ENCODE data around the gene EOMES. TPM values are rescaled to one million over a fixed set of nuclear protein-coding genes. Genes with fewer than 3 reads are reported as not detected.

EOMES gene
- total RNA-seq, 5 donors from 2014 or later (not counting 1 experiment from before 2014, with no cell fraction given), result 6.2 to 22.8 (median 14.4) TPM

DNA sequence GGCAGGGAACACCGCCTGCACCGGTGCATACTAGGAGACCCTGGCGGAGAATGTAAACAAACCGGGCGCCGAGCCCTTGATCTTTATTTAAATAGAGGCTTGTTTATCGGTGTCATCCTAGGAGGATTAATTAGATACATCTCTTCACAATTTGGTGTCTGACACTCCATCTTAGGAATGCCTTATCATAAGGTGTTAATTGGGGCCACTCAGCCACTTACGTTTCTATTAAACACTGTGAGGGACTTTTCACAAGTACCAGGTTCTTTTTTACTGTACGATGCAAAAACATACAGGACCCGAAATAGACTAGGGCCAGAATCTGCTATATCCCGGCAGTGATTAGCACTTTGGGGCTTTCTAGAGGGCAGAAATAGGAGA lies 8.0 kb downstream of the EOMES start:
- ChIA-PET POLR2A (no interaction called here), CTCF (interaction anchor here (0.6 to 2.6 kb wide), 4 partner anchors 340 to 621 kb away, joined by 3 to 11 read pairs (median 4); no protein-coding TSS in a partner anchor)
- Histone ChIP-seq H3K4me3 (ENCODE audit: control insufficient read depth in 1 of 2, extremely low read depth in 1 of 2, low read length in 1 of 2) (peak overlapping the region; percentile 69 to 100), H3K9me3 (no peaks in the 10 kb centered on the region), H3K36me3 (ENCODE audit: control insufficient read depth in 2 of 2, extremely low read depth in 1 of 2, insufficient read depth in 1 of 2, low read length in 1 of 2) (peaks cover 0 to 16% of the 10 kb centered on the region in 2 donors), H3K27ac (ENCODE audit: low read length) (peak overlapping the region; percentile 69), H3K4me1 (ENCODE audit: control insufficient read depth in 1 of 2, extremely low read depth in 1 of 2, insufficient read depth in 2 of 2, low read length in 2 of 2) (peaks cover 15 to 42% of the 10 kb centered on the region in 2 experiments), H3K27me3 (replicated peaks in 1 of 2; ENCODE audit: control insufficient read depth in 2 of 2, extremely low read depth in 1 of 2, insufficient read depth in 2 of 2, low read length in 1 of 2) (peaks cover 25 to 38% of the 10 kb centered on the region in 2 experiments)
- Mint-ChIP-seq H3K9me3 (no peaks in the 10 kb centered on the region), H3K27me3 (peaks cover 32 to 47% of the 10 kb centered on the region in 2 donors), H3K27ac (peak overlapping the region; percentile 87 to 89), H3K4me1 (peaks cover 32 to 38% (median 36%) of the 10 kb centered on the region in 3 donors), H3K36me3 (peaks cover 6% of the 10 kb centered on the region), H3K4me3 (peak overlapping the region; percentile 93 to 97 (median 93))
- 0% methylated on average over 1 of the region's 11 CpGs for WGBS (ENCODE audit: insufficient coverage)
- no peak for ATAC-seq (replicated peaks in 1 of 4)
- no peak for DNase-seq

DNA sequence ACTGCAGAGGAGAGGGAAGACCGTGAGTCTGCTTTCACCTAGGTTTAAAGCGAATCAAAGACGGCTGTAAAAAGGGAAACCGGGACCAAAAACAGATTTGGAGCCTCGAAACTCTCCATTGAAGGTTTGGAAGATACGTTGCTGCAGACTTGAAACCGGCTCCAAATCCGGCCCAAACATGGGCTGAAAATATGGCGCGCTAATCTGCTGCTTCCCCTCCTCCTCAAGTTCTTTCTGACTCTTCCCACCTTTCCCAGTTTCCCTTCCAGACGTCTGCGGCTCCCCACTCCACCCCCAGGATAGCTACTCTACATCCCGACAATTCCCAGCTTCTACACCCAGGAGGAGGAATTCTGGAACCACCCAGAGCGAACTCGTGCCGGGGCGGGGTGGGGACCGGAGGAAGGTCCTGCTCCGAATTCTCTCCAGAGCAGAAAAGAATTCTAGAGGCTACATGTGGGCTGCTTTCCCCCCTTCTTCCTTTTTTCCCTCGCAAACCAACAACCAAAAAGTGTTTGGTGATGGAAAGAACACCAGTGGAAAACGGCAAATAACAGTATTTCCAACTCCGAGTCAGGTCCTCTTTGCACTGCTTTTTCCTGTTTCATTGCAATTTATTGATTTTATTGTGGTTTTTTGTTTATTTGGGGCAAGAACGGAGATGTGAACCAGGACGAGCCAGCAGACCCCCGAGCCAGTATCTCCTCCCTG lies 8.5 kb downstream of the EOMES start:
- Histone ChIP-seq H3K36me3 (ENCODE audit: control insufficient read depth in 2 of 2, extremely low read depth in 1 of 2, insufficient read depth in 1 of 2, low read length in 1 of 2) (peaks cover 0 to 16% of the 10 kb centered on the region in 2 donors), H3K27ac (ENCODE audit: low read length) (peak overlapping the region; percentile 69), H3K4me3 (ENCODE audit: control insufficient read depth in 1 of 2, extremely low read depth in 1 of 2, low read length in 1 of 2) (peak overlapping the region; percentile 69 to 100), H3K4me1 (ENCODE audit: control insufficient read depth in 1 of 2, extremely low read depth in 1 of 2, insufficient read depth in 2 of 2, low read length in 2 of 2) (peaks cover 15 to 42% of the 10 kb centered on the region in 2 experiments), H3K27me3 (replicated peaks in 1 of 2; ENCODE audit: control insufficient read depth in 2 of 2, extremely low read depth in 1 of 2, insufficient read depth in 2 of 2, low read length in 1 of 2) (peaks cover 23 to 38% of the 10 kb centered on the region in 2 experiments), H3K9me3 (no peaks in the 10 kb centered on the region)
- H3K4me1 Mint-ChIP-seq, result peaks cover 30 to 38% (median 36%) of the 10 kb centered on the region in 3 donors
- under 1% methylated on average over 15 of the region's 25 CpGs for WGBS (ENCODE audit: insufficient coverage)
- CTCF ChIA-PET, result interaction anchor here (0.6 to 3.6 kb wide), 17 partner anchors 9 to 635 kb away, joined by 3 to 207 read pairs (median 16); partner anchors contain the start of genes EOMES (in 2 of the 2), AZI2 (in 1 of the 2) and ZCWPW2 (in 1 of the 2)
- ATAC-seq (replicated peaks in 1 of 4), result no peak
- H3K27ac Mint-ChIP-seq, result peak overlapping the region; percentile 87 to 89
- H3K36me3 Mint-ChIP-seq, result peaks cover 6% of the 10 kb centered on the region
- H3K4me3 Mint-ChIP-seq, result peak overlapping the region; percentile 93 to 97 (median 93)
- no peaks in the 10 kb centered on the region for H3K9me3 Mint-ChIP-seq
- POLR2A ChIA-PET, result interaction anchor here in 1 of 2 donors (1.5 kb wide), 1 partner anchor 9 kb away, joined by 5 read pairs; the partner anchor contains the start of gene EOMES
- DNase-seq, result no peak
- H3K27me3 Mint-ChIP-seq, result peaks cover 35 to 47% of the 10 kb centered on the region in 2 donors

GRCh38 chr3:27713078-27713423 lies 9.1 kb downstream of the EOMES start:
- Mint-ChIP-seq H3K4me1 (peaks cover 29 to 38% (median 36%) of the 10 kb centered on the region in 3 donors), H3K36me3 (peaks cover 6% of the 10 kb centered on the region), H3K9me3 (no peaks in the 10 kb centered on the region), H3K27me3 (peaks cover 36 to 47% of the 10 kb centered on the region in 2 donors), H3K27ac (peak overlapping the region; percentile 87 to 89), H3K4me3 (peak overlapping the region; percentile 93 to 97 (median 93))
- Histone ChIP-seq H3K9me3 (no peaks in the 10 kb centered on the region), H3K27ac (ENCODE audit: low read length) (peak overlapping the region; percentile 69), H3K4me3 (ENCODE audit: control insufficient read depth in 1 of 2, extremely low read depth in 1 of 2, low read length in 1 of 2) (peak overlapping the region; percentile 69 to 100), H3K4me1 (ENCODE audit: control insufficient read depth in 1 of 2, extremely low read depth in 1 of 2, insufficient read depth in 2 of 2, low read length in 2 of 2) (peaks cover 15 to 42% of the 10 kb centered on the region in 2 experiments), H3K27me3 (replicated peaks in 1 of 2; ENCODE audit: control insufficient read depth in 2 of 2, extremely low read depth in 1 of 2, insufficient read depth in 2 of 2, low read length in 1 of 2) (peaks cover 23 to 38% of the 10 kb centered on the region in 2 experiments), H3K36me3 (ENCODE audit: control insufficient read depth in 2 of 2, extremely low read depth in 1 of 2, insufficient read depth in 1 of 2, low read length in 1 of 2) (peaks cover 0 to 16% of the 10 kb centered on the region in 2 donors)
- CTCF ChIA-PET, result interaction anchor here (0.6 to 3.6 kb wide), 23 partner anchors 9 to 638 kb away, joined by 3 to 207 read pairs (median 11); partner anchors contain the start of genes EOMES (in 2 of the 2), AZI2 (in 1 of the 2) and ZCWPW2 (in 1 of the 2)
- DNase-seq (no peak), ATAC-seq (replicated peaks in 1 of 4) (peak in 1 of 4 experiments; percentile 3)
- POLR2A ChIA-PET, result interaction anchor here in 1 of 2 donors (1.5 kb wide), 1 partner anchor 9 kb away, joined by 5 read pairs; the partner anchor contains the start of gene EOMES
- WGBS (ENCODE audit: insufficient coverage), result 0% methylated on average over 10 of the region's 18 CpGs

DNA sequence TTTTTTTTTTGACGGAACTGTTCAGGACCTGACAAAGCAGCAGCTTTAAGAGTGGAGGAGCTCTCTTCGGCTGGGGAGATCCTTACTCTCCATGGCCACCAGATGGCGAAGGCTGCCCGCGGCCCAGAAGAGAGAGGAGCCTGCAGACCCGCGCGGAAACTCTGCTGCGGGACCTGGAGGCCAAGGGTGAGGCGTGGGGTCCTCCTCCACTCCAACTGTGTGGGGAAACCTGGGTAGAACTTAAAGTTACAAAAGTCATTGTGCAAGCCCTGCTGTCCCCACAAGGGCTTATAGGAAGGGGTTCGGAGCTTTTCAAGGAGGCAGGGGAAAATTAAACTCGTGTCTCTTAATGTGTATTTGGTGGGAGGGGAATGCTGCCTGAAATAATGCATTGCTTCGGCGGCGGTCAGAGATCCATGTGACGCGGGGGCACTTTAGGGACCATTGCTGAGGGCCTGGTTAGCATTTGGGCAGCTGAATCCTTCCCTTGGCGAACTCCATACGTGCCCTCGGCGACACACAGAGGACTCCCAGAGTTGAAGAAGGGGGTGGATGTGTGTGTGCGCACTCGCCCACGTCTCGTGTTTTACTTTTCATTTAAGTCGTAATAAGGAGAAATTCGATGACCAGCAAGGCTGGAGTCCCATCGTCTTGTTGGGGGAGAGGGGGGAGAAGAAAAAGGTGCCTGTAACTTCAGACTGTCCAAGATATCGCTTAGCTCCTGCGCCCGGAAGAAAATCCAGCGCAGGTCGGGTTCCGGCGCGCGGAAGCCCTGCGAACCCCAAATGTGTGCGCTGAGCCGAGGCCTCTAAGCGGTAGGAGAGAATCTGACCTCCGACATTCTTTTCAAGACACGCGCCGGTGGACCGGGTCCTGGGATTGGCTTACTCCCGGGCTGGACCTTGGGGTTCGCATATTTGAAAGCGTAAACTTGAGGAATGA lies 9.7 kb downstream of the EOMES start:
- H3K4me1 Mint-ChIP-seq, result peaks cover 29 to 36% (median 35%) of the 10 kb centered on the region in 3 donors
- DNase-seq, result peak; percentile 59 to 88 (median 74)
- peaks cover 3% of the 10 kb centered on the region for H3K36me3 Mint-ChIP-seq
- no peaks in the 10 kb centered on the region for H3K9me3 Mint-ChIP-seq
- peak overlapping the region; percentile 87 to 89 for H3K27ac Mint-ChIP-seq
- H3K4me3 Mint-ChIP-seq, result peak overlapping the region; percentile 93 to 97 (median 93)
- no peaks in the 10 kb centered on the region for H3K9me3 ChIP-seq
- 0% methylated on average over 32 of the region's 49 CpGs for WGBS (ENCODE audit: insufficient coverage)
- peak overlapping the region; percentile 69 to 100 for H3K4me3 ChIP-seq (ENCODE audit: control insufficient read depth in 1 of 2, extremely low read depth in 1 of 2, low read length in 1 of 2)
- ChIA-PET POLR2A (interaction anchor here (0.6 to 1.5 kb wide), 11 partner anchors 10 to 636 kb away, joined by 3 to 20 read pairs (median 5); partner anchors contain the start of genes AZI2 (in 1 of the 2), EOMES (in 1 of the 2) and ZCWPW2 (in 1 of the 2)), CTCF (interaction anchor here (0.5 to 3.6 kb wide), 79 partner anchors 10 to 676 kb away, joined by 3 to 207 read pairs (median 4); partner anchors contain the start of genes EOMES (in 2 of the 2), AZI2 (in 1 of the 2) and ZCWPW2 (in 1 of the 2))
- H3K36me3 ChIP-seq (ENCODE audit: control insufficient read depth in 2 of 2, extremely low read depth in 1 of 2, insufficient read depth in 1 of 2, low read length in 1 of 2), result peaks cover 0 to 9% of the 10 kb centered on the region in 2 donors
- H3K4me1 ChIP-seq (ENCODE audit: control insufficient read depth in 1 of 2, extremely low read depth in 1 of 2, insufficient read depth in 2 of 2, low read length in 2 of 2), result peaks cover 15 to 38% of the 10 kb centered on the region in 2 experiments
- peak; percentile 88 to 92 (median 92) for ATAC-seq (replicated peaks in 1 of 4)
- H3K27ac ChIP-seq (ENCODE audit: low read length), result peak overlapping the region; percentile 69
- peaks cover 36 to 43% of the 10 kb centered on the region in 2 donors for H3K27me3 Mint-ChIP-seq
- H3K27me3 ChIP-seq (replicated peaks in 1 of 2; ENCODE audit: control insufficient read depth in 2 of 2, extremely low read depth in 1 of 2, insufficient read depth in 2 of 2, low read length in 1 of 2), result peaks cover 23 to 37% of the 10 kb centered on the region in 2 experiments

GRCh38 chr3:27708250-27708649 lies 13.9 kb downstream of the EOMES start:
- Mint-ChIP-seq H3K36me3 (no peaks in the 10 kb centered on the region), H3K4me3 (no peak overlapping the region), H3K4me1 (peaks cover 8 to 14% (median 11%) of the 10 kb centered on the region in 3 donors), H3K9me3 (no peaks in the 10 kb centered on the region), H3K27me3 (peaks cover 20 to 28% of the 10 kb centered on the region in 2 donors), H3K27ac (no peak overlapping the region)
- H3K4me1 ChIP-seq (ENCODE audit: control insufficient read depth in 1 of 2, extremely low read depth in 1 of 2, insufficient read depth in 2 of 2, low read length in 2 of 2), result peaks cover 5 to 13% of the 10 kb centered on the region in 2 experiments
- CTCF ChIA-PET, result interaction anchor here (0.5 to 1.5 kb wide), 5 partner anchors 26 to 618 kb away, joined by 3 to 4 read pairs (median 3); no protein-coding TSS in a partner anchor
- no peaks in the 10 kb centered on the region for H3K36me3 ChIP-seq (ENCODE audit: control insufficient read depth in 2 of 2, extremely low read depth in 1 of 2, insufficient read depth in 1 of 2, low read length in 1 of 2)
- no peaks in the 10 kb centered on the region for H3K9me3 ChIP-seq
- peaks cover 3 to 15% of the 10 kb centered on the region in 2 experiments for H3K27me3 ChIP-seq (replicated peaks in 1 of 2; ENCODE audit: control insufficient read depth in 2 of 2, extremely low read depth in 1 of 2, insufficient read depth in 2 of 2, low read length in 1 of 2)
- ATAC-seq (replicated peaks in 1 of 4), result no peak
- H3K27ac ChIP-seq (ENCODE audit: low read length), result no peak overlapping the region
- no peak overlapping the region for H3K4me3 ChIP-seq (ENCODE audit: control insufficient read depth in 1 of 2, extremely low read depth in 1 of 2, low read length in 1 of 2)
- no peak for DNase-seq
- WGBS (ENCODE audit: insufficient coverage), result 67% methylated on average over 1 of the region's 4 CpGs
- POLR2A ChIA-PET, result interaction anchor here in 1 of 2 donors (0.6 kb wide), 1 partner anchor 617 kb away, joined by 4 read pairs; no protein-coding TSS in a partner anchor

All from T-cell (primary cell).